Sigmoid colon (tissue), 7 donors: ENCODE results near the gene PHKB. TPM values are rescaled to one million over a fixed set of nuclear protein-coding genes. Genes with fewer than 3 reads are reported as not detected.

Experiments
- DNase-seq: peaks from one replicate; pipeline ENCODE4 v3.0.0-alpha.2; 2019
- H3K27ac ChIP-seq, 4 donors: fragments of 200-600 bp; sonication (generic); one replicate each; pipeline ENCODE4 v1.5.1; 2016 to 2019; ENCODE audit warnings: mild to moderate bottlenecking in 1 of 4
- H3K27me3 ChIP-seq, 3 donors: fragments of 200-600 bp; sonication (generic); one replicate each; pipeline ENCODE4 v1.5.1; 2019; ENCODE audit warnings: mild to moderate bottlenecking in 1 of 3
- H3K36me3 ChIP-seq, 4 donors: fragments of 200-600 bp; sonication (generic); one replicate each; pipeline ENCODE4 v1.5.1; 2016 to 2019
- H3K4me1 ChIP-seq, 4 donors: fragments of 200-600 bp; sonication (generic); one replicate each; pipeline ENCODE4 v1.5.1; 2017 to 2019
- H3K4me3 ChIP-seq, 4 donors: fragments of 200-600 bp; sonication (generic); one replicate each; pipeline ENCODE4 v1.5.1; 2017 to 2019; ENCODE audit warnings: mild to moderate bottlenecking in 2 of 4, moderate library complexity in 1 of 4
- H3K9me3 ChIP-seq, 4 donors: fragments of 200-600 bp in 3 of 4; sonication (generic) in 3 of 4; one replicate each; pipeline versions ENCODE4 v1.5.1 to v1.6.1; 2013 to 2019
- EP300 ChIP-seq, 4 donors: sonication (generic); formaldehyde crosslinking; IDR thresholded peaks; one replicate each; pipeline ENCODE4 v1.6.1; 2017; ENCODE audit warnings: antibody characterized with exemption in 4 of 4
- POLR2A ChIP-seq, 2 donors: fragments of 450-650 bp; IDR thresholded peaks; one replicate each; pipeline ENCODE4 v1.6.1; 2016; ENCODE audit warnings: antibody characterized with exemption in 2 of 2, mild to moderate bottlenecking in 2 of 2, moderate library complexity in 2 of 2
- POLR2AphosphoS5 ChIP-seq, 4 donors: sonication (generic); formaldehyde crosslinking; IDR thresholded peaks; one replicate each; pipeline ENCODE4 v1.6.1; 2017; ENCODE audit warnings: antibody characterized with exemption in 4 of 4
- WGBS, 2 donors: extraction: QIAGEN DNeasy Blood & Tissue Kit; methylation state at CpG; one replicate each; pipeline ENCODE4 v1.1.7; 2013; 5-methylcytosine and 5-hydroxymethylcytosine counted together
- intact Hi-C: fragments of 100-400 bp; cut with DNase I; formaldehyde crosslinking; loops from one replicate; pipeline ENCODE4 v1.15.1; 2023
- polyA plus RNA-seq, 3 donors: library from polyadenylated mRNA; stranded (reverse); fragments of 200-250 nt; gene quantifications; one replicate each; pipeline ENCODE4 v1.2.3, GENCODE V29; 2013
- total RNA-seq, 4 donors: library from RNA; depleted of rRNA; stranded (reverse); fragments of >200 nt; gene quantifications; one replicate each; pipeline ENCODE4 v1.1.0, GENCODE V29; 2016
- TF ChIP-seq, protein P1 (sequence below), 4 experiments: fragments of 450-650 bp in 3 of 4; fragments of 200-600 bp in 1 of 4; IDR thresholded peaks; one replicate each; pipeline ENCODE4 v1.5.1; 2016 to 2019; ENCODE audit warnings: antibody characterized with exemption in 4 of 4, mild to moderate bottlenecking in 3 of 4, moderate library complexity in 2 of 4
- donor health status: healthy with polysubstance abuse.
- donor health status: Bipolar disorder and iron deficiency.
- donor health status: healthy.

Gene PHKB
- total and polyA plus RNA-seq, 7 donors: 24.6 to 95.6 (median 60.5) TPM

DNA sequence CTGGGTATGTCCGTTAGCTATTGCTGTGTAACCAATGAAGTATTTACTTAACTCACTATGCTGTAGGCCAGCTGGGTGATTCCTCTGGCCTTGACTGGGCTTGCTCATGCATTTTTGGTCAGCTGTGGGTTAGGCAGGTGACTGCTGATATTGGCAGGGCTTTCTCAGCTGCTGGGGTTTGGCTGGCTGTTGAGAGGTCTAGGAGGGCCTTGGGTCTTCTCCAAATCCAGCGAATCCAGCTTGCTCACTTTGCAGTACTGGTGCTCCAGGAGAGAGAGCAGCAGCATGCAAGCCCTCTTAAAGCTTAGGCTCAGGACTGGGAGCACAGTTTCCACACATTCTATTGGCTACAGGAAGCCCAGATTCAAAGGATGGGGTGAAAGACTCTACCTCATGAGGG, 270.1 kb downstream of the PHKB start:
- Histone ChIP-seq H3K27ac (no peak overlapping the region), H3K4me1 (no peaks in the 10 kb centered on the region), H3K9me3 (no peaks in the 10 kb centered on the region), H3K36me3 (no peaks in the 10 kb centered on the region), H3K4me3 (no peak overlapping the region), H3K27me3 (peaks cover 0 to 5% (median 0%) of the 10 kb centered on the region in 3 donors)
- intact Hi-C loops: no loop called here
- DNase-seq: no peak
- 87 to 90% methylated on average over 2 of the region's 2 CpGs for WGBS, 2 donors
- no peak for TF ChIP-seq POLR2A (IDR thresholded peaks at IDR 0.05)
- TF ChIP-seq, protein P1, sequence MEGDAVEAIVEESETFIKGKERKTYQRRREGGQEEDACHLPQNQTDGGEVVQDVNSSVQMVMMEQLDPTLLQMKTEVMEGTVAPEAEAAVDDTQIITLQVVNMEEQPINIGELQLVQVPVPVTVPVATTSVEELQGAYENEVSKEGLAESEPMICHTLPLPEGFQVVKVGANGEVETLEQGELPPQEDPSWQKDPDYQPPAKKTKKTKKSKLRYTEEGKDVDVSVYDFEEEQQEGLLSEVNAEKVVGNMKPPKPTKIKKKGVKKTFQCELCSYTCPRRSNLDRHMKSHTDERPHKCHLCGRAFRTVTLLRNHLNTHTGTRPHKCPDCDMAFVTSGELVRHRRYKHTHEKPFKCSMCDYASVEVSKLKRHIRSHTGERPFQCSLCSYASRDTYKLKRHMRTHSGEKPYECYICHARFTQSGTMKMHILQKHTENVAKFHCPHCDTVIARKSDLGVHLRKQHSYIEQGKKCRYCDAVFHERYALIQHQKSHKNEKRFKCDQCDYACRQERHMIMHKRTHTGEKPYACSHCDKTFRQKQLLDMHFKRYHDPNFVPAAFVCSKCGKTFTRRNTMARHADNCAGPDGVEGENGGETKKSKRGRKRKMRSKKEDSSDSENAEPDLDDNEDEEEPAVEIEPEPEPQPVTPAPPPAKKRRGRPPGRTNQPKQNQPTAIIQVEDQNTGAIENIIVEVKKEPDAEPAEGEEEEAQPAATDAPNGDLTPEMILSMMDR (IDR thresholded peaks at IDR 0.05): no peak
- no peak for TF ChIP-seq EP300 (IDR thresholded peaks at IDR 0.05)
- no peak for TF ChIP-seq POLR2AphosphoS5 (IDR thresholded peaks at IDR 0.05)

DNA sequence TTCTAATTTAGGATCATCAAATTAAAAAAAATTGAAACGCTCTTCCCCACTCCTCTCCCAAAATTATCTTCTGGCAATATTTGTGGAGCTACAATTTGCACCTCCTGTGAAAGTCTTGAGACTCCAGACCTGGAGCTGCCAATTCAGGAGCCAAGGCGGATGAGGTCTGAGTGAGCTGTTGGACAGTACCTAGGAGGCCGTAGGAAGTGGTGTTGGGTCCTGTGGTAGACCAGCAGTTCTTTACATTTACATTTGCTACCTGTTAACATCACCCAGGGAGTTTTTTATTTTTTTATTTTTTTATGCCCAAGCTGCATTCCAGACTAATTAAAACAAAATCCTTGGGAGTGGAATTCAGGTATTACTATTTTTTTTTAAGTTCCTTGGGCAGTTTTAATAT, 271.0 kb downstream of the PHKB start:
- H3K4me1 ChIP-seq: no peaks in the 10 kb centered on the region
- DNase-seq: no peak
- H3K27ac ChIP-seq: no peak overlapping the region
- peaks cover 0 to 5% (median 0%) of the 10 kb centered on the region in 3 donors for H3K27me3 ChIP-seq
- no peak overlapping the region for H3K4me3 ChIP-seq
- intact Hi-C loops: no loop called here
- H3K36me3 ChIP-seq: no peaks in the 10 kb centered on the region
- WGBS, 2 donors: 92 to 93% methylated on average over 3 of the region's 3 CpGs
- TF ChIP-seq POLR2AphosphoS5 (IDR thresholded peaks at IDR 0.05) (no peak), POLR2A (IDR thresholded peaks at IDR 0.05) (no peak), EP300 (IDR thresholded peaks at IDR 0.05) (no peak)
- TF ChIP-seq, protein P1 (IDR thresholded peaks at IDR 0.05): no peak
- H3K9me3 ChIP-seq: no peaks in the 10 kb centered on the region

DNA sequence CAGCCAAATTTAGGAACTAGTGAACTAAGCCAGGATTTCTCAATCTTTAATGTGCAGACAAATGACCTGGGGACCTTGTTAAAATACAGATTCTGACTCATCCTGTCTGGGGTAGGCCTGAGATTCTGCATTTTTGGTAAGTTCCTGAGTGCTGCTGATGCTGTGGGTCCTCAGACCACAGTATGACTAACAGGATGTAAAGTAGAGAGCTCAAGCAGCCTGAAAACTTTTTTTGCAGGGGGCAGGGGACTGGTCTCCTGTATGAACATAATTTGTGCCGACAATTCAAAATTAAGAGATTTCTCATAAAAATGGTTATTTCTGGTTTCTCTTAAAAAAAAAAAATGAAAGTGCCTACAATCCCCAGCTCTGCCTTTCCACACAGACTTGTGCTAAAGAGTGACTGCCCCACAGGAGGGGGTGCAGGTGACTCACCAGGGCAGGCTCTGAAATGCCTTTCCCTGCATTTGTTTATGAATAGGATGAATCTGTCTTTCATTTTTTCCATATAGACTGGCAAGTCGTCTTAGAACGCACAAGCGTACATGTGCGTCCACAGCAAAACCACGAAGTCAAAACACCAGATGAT, 271.5 kb downstream of the PHKB start:
- WGBS, 2 donors: 59 to 82% methylated on average over 6 of the region's 6 CpGs
- Histone ChIP-seq H3K9me3 (no peaks in the 10 kb centered on the region), H3K27ac (no peak overlapping the region), H3K27me3 (peaks cover 0 to 5% (median 0%) of the 10 kb centered on the region in 3 donors), H3K4me3 (no peak overlapping the region), H3K4me1 (no peaks in the 10 kb centered on the region), H3K36me3 (no peaks in the 10 kb centered on the region)
- TF ChIP-seq POLR2A (IDR thresholded peaks at IDR 0.05) (no peak), EP300 (IDR thresholded peaks at IDR 0.05) (no peak), POLR2AphosphoS5 (IDR thresholded peaks at IDR 0.05) (no peak)
- TF ChIP-seq, protein P1 (IDR thresholded peaks at IDR 0.05): no peak
- intact Hi-C loops: no loop called here
- DNase-seq: no peak

DNA sequence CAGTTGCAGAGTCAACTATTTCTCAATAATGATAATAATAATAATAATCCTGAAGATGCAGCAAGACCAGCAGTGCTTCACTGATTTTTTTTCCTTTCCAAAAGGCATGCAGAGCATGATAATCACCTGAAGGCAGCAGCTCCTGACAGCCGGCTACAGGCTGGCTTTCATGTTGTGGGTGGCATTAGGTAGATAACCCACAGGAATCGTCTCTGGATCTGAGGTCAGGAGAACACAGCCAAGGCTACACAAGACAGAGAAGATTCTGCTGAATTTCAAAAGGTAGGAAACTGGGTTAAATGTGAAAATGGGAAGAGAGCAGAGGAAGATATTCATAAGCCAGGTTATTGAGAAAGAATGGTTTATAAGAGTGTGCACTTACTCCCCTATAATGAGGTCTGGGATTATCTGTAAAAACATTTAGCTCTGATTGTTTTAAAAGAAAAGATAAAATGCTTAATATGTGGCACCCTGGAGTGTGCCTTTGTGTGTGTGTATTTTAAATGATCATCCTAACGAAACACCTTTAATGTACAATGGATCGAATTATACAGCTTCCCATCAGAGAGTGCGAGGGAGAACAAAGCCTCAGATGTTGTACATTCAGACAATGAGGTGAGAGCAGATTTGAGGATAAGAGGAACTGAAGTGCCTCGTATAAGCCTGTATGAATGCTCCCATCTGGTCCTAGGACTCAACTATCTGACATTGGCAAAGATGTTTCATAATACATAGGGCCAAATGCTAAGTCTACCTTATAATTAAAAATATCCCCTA, 273.1 kb downstream of the PHKB start:
- no peak overlapping the region for H3K27ac ChIP-seq
- H3K4me1 ChIP-seq: no peaks in the 10 kb centered on the region
- TF ChIP-seq POLR2A (IDR thresholded peaks at IDR 0.05): no peak
- no peak for TF ChIP-seq POLR2AphosphoS5 (IDR thresholded peaks at IDR 0.05)
- no peak for TF ChIP-seq EP300 (IDR thresholded peaks at IDR 0.05)
- TF ChIP-seq, protein P1 (IDR thresholded peaks at IDR 0.05): no peak
- DNase-seq: no peak
- WGBS, 2 donors: 83 to 86% methylated on average over 6 of the region's 6 CpGs
- no peak overlapping the region for H3K4me3 ChIP-seq
- intact Hi-C loops: no loop called here
- peaks cover 0 to 5% (median 0%) of the 10 kb centered on the region in 3 donors for H3K27me3 ChIP-seq
- no peaks in the 10 kb centered on the region for H3K36me3 ChIP-seq
- peaks cover 0 to 3% (median 0%) of the 10 kb centered on the region in 4 donors for H3K9me3 ChIP-seq
